Measurements from ENCODE around the gene RASAL2.
"Not testable (repeated sequence)": the region's sequence is repeated elsewhere in the genome, so short reads cannot be mapped to it uniquely, and the experiment has no call there.

The RASAL2 gene

DNA sequence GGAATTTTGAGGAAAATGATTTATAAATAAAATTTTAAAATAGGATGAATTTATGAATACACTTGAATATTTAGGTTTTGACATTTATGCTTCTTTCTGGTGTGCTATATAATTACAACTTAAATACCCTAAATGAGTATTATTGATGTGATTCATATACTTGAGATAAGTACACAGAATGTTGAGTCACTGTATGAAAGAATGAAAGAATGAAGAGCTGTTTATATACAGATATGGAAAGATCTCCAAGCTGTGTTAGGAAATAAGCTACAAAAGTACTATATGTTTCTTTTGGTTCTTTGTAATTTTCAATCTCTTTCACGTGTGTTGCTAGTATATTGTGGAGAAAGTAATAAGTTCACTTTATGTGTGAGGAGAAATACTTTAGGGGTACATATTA lies 147.2 kb downstream of the RASAL2 start:
- DNase-seq, result no peak

- no peak for DNase-seq
These were observed 147.9 kb downstream of the RASAL2 start for GRCh38 chr1:178241837-178242236.

- DNase-seq, result no peak
These were observed 149.2 kb downstream of the RASAL2 start for GRCh38 chr1:178243119-178243518.

- DNase-seq, result no peak
These were observed 150.0 kb downstream of the RASAL2 start for GRCh38 chr1:178243890-178244289.

GRCh38 chr1:178248284-178248683 lies 154.4 kb downstream of the RASAL2 start:
- DNase-seq, result not testable (repeated sequence)

- DNase-seq, result not testable (repeated sequence)
These were observed 159.7 kb downstream of the RASAL2 start for GRCh38 chr1:178253581-178253980.

DNA sequence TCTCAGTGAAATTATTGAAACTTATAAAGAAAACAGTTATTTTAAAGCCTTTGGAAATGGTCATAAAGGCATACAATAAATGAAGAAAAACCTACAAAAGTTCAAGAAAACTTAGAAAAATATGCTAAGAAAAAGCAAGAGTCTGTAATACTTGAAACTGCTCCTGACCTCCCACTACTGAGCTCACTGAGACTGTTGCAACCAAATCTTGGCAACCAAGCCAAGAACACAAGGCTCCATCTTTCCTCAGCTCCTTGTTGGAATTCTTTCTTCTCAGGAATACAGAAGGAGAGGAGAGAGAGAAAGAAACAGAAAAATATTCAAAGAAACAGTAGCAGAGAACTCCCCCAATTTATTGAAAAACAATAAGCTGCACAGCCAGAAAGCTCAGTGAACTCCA lies 160.5 kb downstream of the RASAL2 start:
- no peak for DNase-seq

- no peak for DNase-seq
These were observed 164.6 kb downstream of the RASAL2 start for GRCh38 chr1:178258536-178258935.

- DNase-seq, result no peak
These were observed 168.2 kb downstream of the RASAL2 start for GRCh38 chr1:178262120-178262500.

GRCh38 chr1:178263341-178263740 lies 169.4 kb downstream of the RASAL2 start:
- no peak for DNase-seq

- no peak for DNase-seq
These were observed 172.2 kb downstream of the RASAL2 start for GRCh38 chr1:178266113-178266512.

- no peak for DNase-seq
These were observed 172.7 kb downstream of the RASAL2 start for GRCh38 chr1:178266619-178267066.

GRCh38 chr1:178267646-178268094 lies 173.8 kb downstream of the RASAL2 start:
- DNase-seq, result no peak

GRCh38 chr1:178271471-178271870 lies 177.6 kb downstream of the RASAL2 start:
- no peak for DNase-seq

- DNase-seq, result no peak
These were observed 180.0 kb downstream of the RASAL2 start for GRCh38 chr1:178273707-178274410.

- no peak for DNase-seq
These were observed 181.1 kb downstream of the RASAL2 start for GRCh38 chr1:178275049-178275448.

GRCh38 chr1:178275553-178275952 lies 181.6 kb downstream of the RASAL2 start:
- DNase-seq, result no peak

- DNase-seq, result no peak
These were observed 184.1 kb downstream of the RASAL2 start for GRCh38 chr1:178277793-178278530.

GRCh38 chr1:178278916-178279686 lies 185.2 kb downstream of the RASAL2 start:
- DNase-seq, result no peak

GRCh38 chr1:178282949-178283367 lies 189.1 kb downstream of the RASAL2 start:
- no peak for DNase-seq

DNA sequence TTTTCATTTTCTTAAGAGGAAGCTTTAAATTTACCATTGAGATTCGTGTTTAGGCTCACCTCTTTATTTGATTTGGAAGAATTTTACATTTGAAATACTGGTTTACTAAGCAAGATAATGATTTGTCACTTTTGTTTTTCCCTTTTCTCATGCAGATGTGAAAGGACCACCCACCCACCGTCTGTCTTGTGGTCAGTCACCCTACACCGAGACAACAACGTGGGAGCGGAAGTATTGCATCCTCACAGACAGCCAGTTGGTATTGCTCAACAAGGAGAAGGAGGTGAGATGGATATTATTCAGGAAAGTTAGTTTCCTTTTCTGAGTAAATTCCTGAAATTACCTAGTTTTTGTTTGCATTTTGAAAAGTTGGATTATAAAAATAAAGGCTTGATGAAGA lies 189.5 kb downstream of the RASAL2 start:
- no peak for DNase-seq

DNA sequence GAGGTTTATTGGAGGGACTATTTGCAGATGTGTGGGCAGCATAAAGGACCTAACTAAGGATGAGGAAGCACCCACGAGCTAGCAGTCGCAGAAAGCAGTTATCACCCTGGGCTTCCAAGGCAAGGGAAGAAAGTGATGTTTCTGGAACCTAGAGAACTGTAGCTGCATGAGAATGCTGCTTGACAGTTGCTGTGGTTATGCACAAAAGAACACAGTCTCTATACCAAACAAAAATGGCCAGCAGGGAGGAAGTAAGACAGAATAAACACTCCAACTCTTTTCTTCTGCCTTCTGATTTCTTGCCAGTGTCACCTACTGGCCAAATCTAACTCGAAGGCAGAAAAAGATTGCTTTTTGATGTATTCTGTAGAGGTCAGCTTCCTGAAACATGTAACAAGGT lies 190.2 kb downstream of the RASAL2 start:
- DNase-seq, result no peak

DNA sequence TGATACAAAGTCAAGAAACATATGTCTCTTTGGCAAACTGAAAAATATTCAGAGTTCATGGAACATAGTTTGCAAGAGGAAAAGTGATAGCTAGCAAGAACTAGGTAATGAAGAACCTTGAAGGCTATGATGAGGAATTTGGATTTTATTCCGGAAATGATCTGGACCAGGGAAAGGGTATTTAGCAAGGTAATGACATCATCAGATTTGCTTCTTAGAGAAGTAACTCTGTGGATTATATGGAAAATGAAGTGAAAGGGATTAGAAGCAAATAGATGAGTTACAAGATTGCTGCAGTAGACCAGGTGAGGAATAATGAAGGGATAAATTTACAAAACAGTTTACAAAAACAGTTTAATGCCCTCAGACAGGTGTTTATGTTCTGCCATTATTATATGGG lies 197.3 kb downstream of the RASAL2 start:
- no peak for DNase-seq

DNA sequence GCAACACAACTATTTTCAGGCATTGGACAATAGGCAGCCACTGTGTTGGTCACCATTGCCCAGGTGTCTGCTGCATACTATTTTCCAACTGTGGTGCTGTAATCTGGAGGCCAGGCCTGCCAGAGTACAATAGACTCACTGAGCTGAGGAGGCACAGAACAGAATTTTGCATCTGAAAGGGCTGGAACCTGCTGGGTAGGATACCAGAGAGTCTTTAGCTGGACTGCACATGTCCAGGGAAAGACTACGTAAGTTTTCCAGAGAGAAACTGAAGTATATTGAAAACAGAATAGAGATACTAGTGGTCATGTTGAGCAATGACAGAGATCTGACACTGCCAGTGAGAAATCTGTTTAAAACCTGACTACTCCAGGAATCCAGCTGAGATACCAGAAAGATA lies 200.8 kb downstream of the RASAL2 start:
- DNase-seq, result no peak
